ENCODE data around the gene PATL1.

The PATL1 gene

DNA sequence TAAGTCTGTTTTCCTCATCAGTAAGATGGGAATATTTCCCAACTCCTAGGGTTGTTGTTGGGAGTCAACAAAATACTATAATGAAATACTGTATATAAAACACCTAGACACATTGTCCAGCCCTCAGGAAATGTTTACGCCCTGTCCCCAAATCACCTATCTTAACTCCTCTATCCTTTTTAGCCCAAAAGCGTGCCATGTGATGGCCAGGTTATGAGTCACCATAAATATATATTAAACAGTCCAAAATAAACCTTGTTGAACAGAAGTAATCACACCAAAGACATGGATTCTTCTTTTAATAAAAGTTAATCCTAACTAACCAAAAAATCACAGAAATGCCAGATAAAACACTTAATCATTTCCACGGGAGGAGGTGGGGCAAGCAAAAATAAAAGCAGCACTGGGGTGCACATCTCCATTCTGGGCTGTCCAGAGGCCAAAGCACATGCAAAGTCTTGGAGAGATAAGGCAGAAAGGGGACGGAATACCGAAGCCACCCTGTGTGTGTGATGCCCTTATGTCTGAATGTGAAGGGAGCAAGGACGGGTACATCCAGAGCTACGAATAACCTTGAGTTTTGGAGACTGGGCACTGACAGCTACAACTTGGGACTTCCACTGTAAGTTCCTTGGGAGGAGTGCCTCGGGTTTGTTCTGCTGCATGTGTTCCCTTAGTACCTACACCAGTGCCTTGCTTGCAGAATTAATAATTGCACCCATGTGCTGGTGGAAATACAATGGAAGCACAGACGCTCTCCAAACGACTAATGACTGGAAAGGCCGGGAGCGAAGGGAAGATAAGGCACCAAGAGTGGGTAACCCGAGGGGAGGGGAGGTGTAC, 54.3 kb downstream of the PATL1 start:
- DNase-seq (ENCODE audit: low read depth in 2 of 2), result no peak

DNA sequence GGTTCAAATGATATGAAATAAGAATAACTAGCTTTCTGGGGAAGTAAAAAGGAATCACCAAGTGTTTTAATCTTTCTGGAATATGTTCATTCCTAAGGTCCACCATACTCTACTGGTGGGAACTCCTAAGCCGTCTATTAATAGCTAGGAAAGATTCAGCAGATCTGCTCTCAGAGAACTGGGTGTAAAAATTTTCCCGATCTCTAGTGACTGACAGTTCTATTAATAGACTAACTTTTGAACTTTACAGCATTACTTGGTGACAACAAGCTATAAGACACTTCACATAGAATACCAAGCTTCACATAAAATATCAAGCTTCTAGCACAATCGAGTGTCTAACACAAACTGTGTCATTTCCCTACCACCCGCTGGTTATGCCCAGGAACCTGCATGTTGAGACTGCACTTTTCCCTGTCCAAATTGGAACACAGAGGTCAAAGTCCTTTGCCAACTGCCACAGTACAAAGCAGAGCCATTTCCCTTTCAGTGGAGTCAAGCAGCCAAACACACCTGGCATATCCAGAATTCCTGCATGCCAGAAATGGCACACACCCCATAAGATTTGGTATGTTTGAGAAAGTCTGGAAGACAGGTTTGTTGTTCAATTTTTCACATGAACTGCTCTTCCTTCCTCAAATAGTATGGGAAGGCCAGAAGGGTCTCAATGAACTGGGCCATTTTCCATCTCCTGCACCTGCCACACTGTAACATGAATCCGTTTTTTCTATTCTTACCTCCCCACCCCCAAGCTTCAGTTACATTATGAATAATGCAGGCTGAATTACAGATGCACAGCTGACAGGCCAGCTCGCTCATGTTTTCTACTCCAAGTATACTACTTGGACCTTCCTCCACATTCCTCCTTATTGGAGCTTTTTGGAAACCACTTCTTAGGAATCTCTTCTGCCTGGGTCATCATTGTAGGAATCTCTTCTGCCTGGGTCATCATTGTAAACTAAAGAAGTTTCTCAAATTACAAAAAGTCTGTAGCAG, 57.0 kb downstream of the PATL1 start:
- no peak for DNase-seq (ENCODE audit: low read depth in 2 of 2)

DNA sequence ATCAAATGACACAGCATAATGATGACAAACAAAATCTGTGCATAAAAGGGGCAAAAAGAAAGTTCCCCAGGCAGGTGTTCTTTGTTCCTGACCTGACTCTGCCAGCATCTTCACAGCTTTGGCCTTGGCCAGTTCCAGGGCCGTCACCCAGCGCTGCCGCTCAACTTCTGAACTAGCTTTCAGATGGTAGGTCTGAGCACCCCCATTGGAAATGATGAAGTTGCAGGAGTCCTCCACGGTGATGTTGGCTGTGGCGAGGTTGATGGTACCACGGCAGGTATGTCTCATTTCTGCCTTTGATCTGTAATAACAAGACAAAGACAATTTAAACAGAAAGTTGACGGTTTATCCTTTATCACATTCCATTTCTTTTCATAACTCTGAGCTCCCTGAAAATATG, 58.5 kb downstream of the PATL1 start:
- no peak for DNase-seq (ENCODE audit: low read depth in 2 of 2)

DNA sequence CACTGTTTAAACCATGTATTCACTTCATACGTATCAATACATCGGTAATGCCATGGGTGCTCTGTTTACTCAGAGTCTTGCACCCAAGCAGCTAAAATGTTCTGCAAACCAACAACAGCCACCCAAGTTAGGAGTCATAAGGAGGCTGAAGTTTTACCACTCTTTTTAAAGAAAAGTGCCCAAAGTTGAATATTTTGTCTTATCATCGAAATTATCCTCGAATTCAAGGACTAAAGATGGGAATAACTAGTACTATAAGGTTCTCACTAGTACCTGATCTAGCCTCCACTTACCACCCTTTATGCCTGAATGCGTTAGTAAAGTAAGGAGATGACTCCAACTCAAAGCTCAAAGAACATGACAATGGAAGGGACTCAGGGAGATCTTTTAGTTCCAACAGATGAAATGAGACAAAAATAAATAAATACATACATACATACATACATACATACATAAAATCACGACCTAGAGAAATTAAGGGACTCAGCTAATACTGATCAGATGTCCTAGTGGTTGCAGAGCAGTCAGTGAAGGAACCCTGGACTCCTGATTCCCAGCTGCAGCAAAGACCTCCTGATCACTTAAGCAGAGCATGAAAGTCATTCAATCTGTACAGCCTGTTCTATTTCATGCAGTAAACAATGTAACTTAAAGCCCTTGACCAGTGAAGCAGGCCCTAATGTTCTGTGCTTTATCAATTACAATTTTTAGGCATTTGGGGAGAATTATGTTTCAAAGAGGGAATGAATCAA, 61.0 kb downstream of the PATL1 start:
- DNase-seq (ENCODE audit: low read depth in 2 of 2), result no peak

DNA sequence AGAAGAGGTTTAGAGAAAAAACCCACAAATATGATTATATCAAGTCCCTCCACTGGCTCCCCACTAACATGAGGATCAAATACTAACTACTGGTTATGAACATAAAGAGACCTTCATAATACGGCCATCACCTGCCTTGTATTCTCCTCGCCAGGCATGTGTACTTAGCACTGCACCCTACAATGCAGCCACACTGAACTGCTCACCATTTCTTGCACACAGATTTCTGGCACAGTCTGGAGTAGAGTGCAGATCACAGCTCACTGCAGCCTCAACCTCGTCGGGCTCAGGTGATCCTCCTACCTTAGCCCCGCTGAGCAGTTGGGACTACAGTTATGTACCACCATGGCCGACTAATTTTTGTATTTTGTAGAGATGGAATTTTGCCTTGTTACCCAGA, 66.4 kb downstream of the PATL1 start:
- no peak for DNase-seq (ENCODE audit: low read depth in 2 of 2)

DNA sequence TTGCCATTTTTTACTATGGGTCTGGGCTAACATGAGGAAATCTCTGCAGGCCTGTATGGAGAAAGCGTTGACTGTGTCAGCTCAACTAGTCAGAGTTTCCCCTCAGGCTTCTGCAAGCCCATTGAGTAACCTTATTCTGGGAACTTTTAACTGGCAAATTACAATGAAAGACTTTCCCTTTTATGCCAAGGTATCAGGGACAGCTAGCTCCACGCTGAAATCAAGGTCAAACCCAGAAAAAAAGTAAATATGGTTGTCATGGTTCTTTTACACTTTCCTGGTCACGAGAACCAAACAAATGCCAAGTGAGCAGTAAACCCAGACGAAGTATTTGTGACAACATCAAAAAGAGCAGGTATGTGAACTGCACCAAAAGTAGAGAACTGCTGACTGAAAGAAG, 67.0 kb downstream of the PATL1 start:
- no peak for DNase-seq (ENCODE audit: low read depth in 2 of 2)

DNA sequence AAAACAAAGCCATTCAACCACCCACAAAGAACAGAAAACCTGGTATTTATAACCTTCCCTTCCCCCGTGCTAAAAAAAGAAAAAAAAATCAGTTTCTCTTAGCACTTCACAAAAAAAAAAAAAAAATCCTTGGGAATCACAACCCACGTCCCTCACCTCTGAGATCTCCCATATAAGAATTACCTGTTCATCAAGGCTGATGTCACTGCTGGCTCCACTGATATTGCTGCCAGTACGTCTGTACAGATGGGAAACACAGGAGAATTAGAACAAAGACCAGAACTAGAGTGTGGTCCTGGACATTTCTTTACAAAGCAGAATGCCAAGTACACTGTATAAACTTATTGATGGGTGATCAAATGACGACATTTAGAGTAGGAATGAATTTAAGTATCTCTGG, 68.2 kb downstream of the PATL1 start:
- no peak for DNase-seq (ENCODE audit: low read depth in 2 of 2)

DNA sequence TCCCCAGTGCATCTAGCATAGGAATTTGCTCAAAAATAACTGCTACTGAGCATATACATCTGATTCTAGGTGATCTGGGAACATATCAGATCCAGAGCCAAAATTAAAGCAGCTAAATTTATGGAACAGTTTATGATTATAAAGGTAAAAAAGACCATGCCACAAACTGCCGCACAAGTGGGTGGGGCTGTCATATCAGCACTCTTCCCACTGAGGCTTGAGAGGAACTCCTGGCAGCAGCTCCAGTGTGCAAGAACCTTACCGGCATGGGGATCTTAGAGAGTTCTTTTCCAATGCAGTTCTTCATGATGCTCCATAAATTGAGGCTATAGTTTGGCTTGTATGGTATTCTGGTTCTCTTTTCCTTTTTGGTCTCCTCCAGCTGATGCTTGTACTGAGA, 68.6 kb downstream of the PATL1 start:
- DNase-seq (ENCODE audit: low read depth in 2 of 2), result no peak

DNA sequence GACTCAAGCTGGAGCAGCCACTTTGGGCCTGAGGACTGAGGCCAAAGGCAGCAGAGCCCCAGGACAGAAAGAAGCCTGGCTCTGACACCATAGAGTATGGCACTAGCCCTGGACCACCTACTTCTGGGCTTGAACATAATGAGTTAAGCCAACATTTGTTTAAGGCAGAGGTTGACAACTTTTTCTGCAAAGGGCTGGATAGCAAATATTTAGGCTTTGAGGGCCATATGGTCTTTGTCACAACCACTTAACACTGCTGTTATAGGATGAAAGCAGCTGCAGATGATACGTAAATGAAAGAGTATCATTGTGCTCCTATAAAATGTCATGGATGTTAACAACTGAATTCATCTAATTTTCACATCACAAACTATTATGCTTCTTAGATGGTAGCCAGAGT, 69.9 kb downstream of the PATL1 start:
- no peak for DNase-seq (ENCODE audit: low read depth in 2 of 2)

Measured in activated CD4-positive, alpha-beta T cell treated with anti-CD3 and anti-CD28 coated beads for 24 hours (primary cell).